HTERT RPE-1 (cell line): ENCODE measurements around the gene CARD11.
"Not testable (repeated sequence)": the region's sequence is repeated elsewhere in the genome, so short reads cannot be mapped to it uniquely, and the experiment has no call there.

Source experiments
- in situ Hi-C: fragments of 300-500 bp; cut with MboI; formaldehyde crosslinking; loops from 4 replicates; pipeline ENCODE4 v1.14.3; 2020; ENCODE audit warnings: low sequenced_read_pairs

The CARD11 gene

GRCh38 chr7:2966466-2967078, 77.1 kb downstream of the CARD11 start:
- in situ Hi-C loops, result no loop called here

GRCh38 chr7:2965745-2966270, 77.9 kb downstream of the CARD11 start:
- in situ Hi-C loops, result no loop called here

- in situ Hi-C loops, result no loop called here
Observed at GRCh38 chr7:2965301-2965700, 78.4 kb downstream of the CARD11 start.

- in situ Hi-C loops, result no loop called here
Observed at GRCh38 chr7:2964208-2964607, 79.5 kb downstream of the CARD11 start.

- in situ Hi-C loops, result no loop called here
Observed at GRCh38 chr7:2962865-2963264, 80.8 kb downstream of the CARD11 start.

GRCh38 chr7:2959828-2960599, 83.7 kb downstream of the CARD11 start:
- in situ Hi-C loops, result no loop called here

GRCh38 chr7:2959103-2959680, 84.5 kb downstream of the CARD11 start:
- in situ Hi-C loops, result no loop called here

- in situ Hi-C loops, result no loop called here
Observed at GRCh38 chr7:2958416-2959102, 85.1 kb downstream of the CARD11 start.

- in situ Hi-C loops, result not testable (repeated sequence)
Observed at GRCh38 chr7:2957369-2957727, 86.3 kb downstream of the CARD11 start.

- in situ Hi-C loops, result no loop called here
Observed at GRCh38 chr7:2956526-2957368, 86.9 kb downstream of the CARD11 start.

- in situ Hi-C loops, result no loop called here
Observed at GRCh38 chr7:2956076-2956475, 87.6 kb downstream of the CARD11 start.

- in situ Hi-C loops, result no loop called here
Observed at GRCh38 chr7:2955269-2955668, 88.4 kb downstream of the CARD11 start.

- in situ Hi-C loops, result no loop called here
Observed at GRCh38 chr7:2954433-2954853, 89.2 kb downstream of the CARD11 start.

- in situ Hi-C loops, result no loop called here
Observed at GRCh38 chr7:2953588-2954407, 89.9 kb downstream of the CARD11 start.

GRCh38 chr7:2953099-2953498, 90.6 kb downstream of the CARD11 start:
- in situ Hi-C loops, result no loop called here

GRCh38 chr7:2952316-2952715, 91.4 kb downstream of the CARD11 start:
- in situ Hi-C loops, result no loop called here

GRCh38 chr7:2950578-2950977, 93.1 kb downstream of the CARD11 start:
- in situ Hi-C loops, result no loop called here

- in situ Hi-C loops, result no loop called here
Observed at GRCh38 chr7:2948749-2949148, 94.9 kb downstream of the CARD11 start.

GRCh38 chr7:2947058-2947780, 96.4 kb downstream of the CARD11 start:
- in situ Hi-C loops, result no loop called here
